Sigmoid colon (tissue), 3 donors: Measurements from ENCODE around the gene CDC37L1.

Experiments
- CTCF ChIP-seq, 4 experiments: fragments of 450-650 bp in 3 of 4; fragments of 200-600 bp in 1 of 4; IDR thresholded peaks; one replicate each; pipeline ENCODE4 v1.5.1; 2016 to 2019; ENCODE audit warnings: antibody characterized with exemption in 4 of 4, mild to moderate bottlenecking in 3 of 4, moderate library complexity in 2 of 4
- POLR2A ChIP-seq, 2 donors: fragments of 450-650 bp; IDR thresholded peaks; one replicate each; pipeline ENCODE4 v1.6.1; 2016; ENCODE audit warnings: antibody characterized with exemption in 2 of 2, mild to moderate bottlenecking in 2 of 2, moderate library complexity in 2 of 2

- no peak for TF ChIP-seq POLR2A (IDR thresholded peaks at IDR 0.05)
- no peak for TF ChIP-seq CTCF (IDR thresholded peaks at IDR 0.05)
Measured at GRCh38 chr9:4700932-4701331, 21.6 kb downstream of the CDC37L1 start.
